K562 (cell line): ENCODE results near the gene SFN. TPM values are rescaled to one million over a fixed set of nuclear protein-coding genes. Genes with fewer than 3 reads are reported as not detected.

Source experiments
- ATAC-seq: fragments of 200-7000 bp; cut with Tn5 transposase; 3 replicates; pipeline ENCODE4 v1.9.1; 2020; ENCODE audit warnings: moderate library complexity
- BruUV-seq: library from RNA; stranded (reverse); fragments of 400-500 nt; replicated peaks from 2 replicates; lab custom pipeline; 2021; lab: Mats Ljungman, UMichigan
- CTCF ChIA-PET: fragments of 300-600 bp; formaldehyde crosslinking; extraction: SDS; loops from one replicate; lab custom pipeline; 2021; ENCODE audit warnings: low intra/inter-chr PET ratio; lab: Yijun Ruan, JAX
- POLR2A ChIA-PET: fragments of 300-600, 350-650 bp; sonication (Branson Sonifier 250); formaldehyde crosslinking; extraction: SDS; loops from one replicate; lab custom pipeline; 2021; ENCODE audit warnings: antibody characterized with exemption, inconsistent platforms; lab: Yijun Ruan, JAX
- DNase-seq, 4 experiments: peaks; one replicate each; pipeline versions ENCODE4 v3.0.0 to v3.0.0-alpha.2; 2011 to 2018; ENCODE audit warnings: low spot score in 3 of 4, mixed read lengths in 3 of 4; ENCODE audit errors: extremely low read depth in 1 of 4
- FAIRE-seq: peaks from 2 replicates; lab custom pipeline; 2011; peaks lifted over from hg19 to GRCh38; lab: Jason Lieb, UNC
- H2AFZ ChIP-seq: 2 replicates; pipeline ENCODE4 v1.6.0; 2011; ENCODE audit warnings: low read depth, low read length, control low read depth, inconsistent platforms
- H3K27ac ChIP-seq: fragments of 200-600 bp; 3 replicates; pipeline ENCODE4 v1.8.0; 2011; ENCODE audit warnings: low read depth, mild to moderate bottlenecking, control low read depth, inconsistent platforms, low read length, moderate library complexity, mixed read lengths; ENCODE audit errors: extremely low read depth
- H3K27me3 ChIP-seq, 2 experiments: fragments of 300-600 bp in 1 of 2; 2 replicates in 1 of 2; 3 replicates in 1 of 2; pipeline versions ENCODE4 v1.6.0 to v1.8.0; 2011; ENCODE audit warnings: inconsistent platforms in 2 of 2, low read length in 2 of 2, mild to moderate bottlenecking in 1 of 2, mixed read lengths in 1 of 2, moderate library complexity in 1 of 2; ENCODE audit not compliant: control insufficient read depth in 2 of 2, insufficient read depth in 2 of 2
- H3K36me3 ChIP-seq: fragments of 300-600 bp; 3 replicates; pipeline ENCODE4 v1.8.0; 2011; ENCODE audit warnings: mild to moderate bottlenecking, low read length, inconsistent platforms; ENCODE audit not compliant: control insufficient read depth, insufficient read depth
- H3K4me1 ChIP-seq, 2 experiments: fragments of 200-600 bp in 1 of 2; replicated peaks in 1 of 2; 2 replicates in 1 of 2; 3 replicates in 1 of 2; pipeline versions ENCODE4 v1.5.1 to v1.8.0; 2011; ENCODE audit warnings: inconsistent platforms in 2 of 2, low read length in 2 of 2, mild to moderate bottlenecking in 1 of 2, mixed read lengths in 1 of 2, moderate library complexity in 1 of 2; ENCODE audit not compliant: control insufficient read depth in 2 of 2, insufficient read depth in 2 of 2
- H3K4me2 ChIP-seq: 2 replicates; pipeline ENCODE4 v1.6.1; 2011; ENCODE audit warnings: low read length, control low read depth, inconsistent platforms, mixed read lengths; ENCODE audit not compliant: insufficient read depth
- H3K4me3 ChIP-seq: fragments of 200-600 bp; sonication (generic), shearing (Covaris generic); 2 replicates; pipeline ENCODE4 v1.5.1; 2016; ENCODE audit warnings: control low read depth, inconsistent platforms
- H3K79me2 ChIP-seq: fragments of 200-600 bp; 3 replicates; pipeline ENCODE4 v1.8.0; 2011; ENCODE audit warnings: low read length, inconsistent platforms; ENCODE audit not compliant: control insufficient read depth, insufficient read depth
- H3K9ac ChIP-seq, 2 experiments: 2 replicates each; pipeline versions ENCODE4 v1.6.0 to v1.6.1; 2011; ENCODE audit warnings: low read depth in 2 of 2, low read length in 2 of 2, control low read depth in 1 of 2, inconsistent platforms in 1 of 2, mild to moderate bottlenecking in 1 of 2, mixed read lengths in 1 of 2; ENCODE audit not compliant: insufficient read depth in 1 of 2
- H3K9me1 ChIP-seq: one replicate; pipeline ENCODE4 v1.6.0; 2011; ENCODE audit warnings: inconsistent platforms, mild to moderate bottlenecking, low read length, moderate library complexity; ENCODE audit not compliant: control insufficient read depth, insufficient read depth
- H3K9me3 ChIP-seq: replicated peaks from 2 replicates; pipeline ENCODE4 v1.5.1; 2011; ENCODE audit warnings: low read depth, low read length, inconsistent platforms; ENCODE audit not compliant: control insufficient read depth, insufficient read depth
- H4K20me1 ChIP-seq: replicated peaks from 2 replicates; pipeline ENCODE4 v1.6.1; 2011; ENCODE audit warnings: low read length, inconsistent platforms, mixed read lengths; ENCODE audit not compliant: control insufficient read depth, insufficient read depth
- BCOR ChIP-seq: fragments of 450-650 bp; IDR thresholded peaks from 2 replicates; pipeline ENCODE4 v1.6.1; 2016
- BMI1 ChIP-seq: fragments of 150-350 bp; IDR thresholded peaks from 2 replicates; pipeline ENCODE4 v1.6.1; 2014; ENCODE audit warnings: low read length
- BRD9 ChIP-seq: fragments of 450-650 bp; IDR thresholded peaks from 2 replicates; pipeline ENCODE4 v1.6.1; 2018; ENCODE audit warnings: low read depth; ENCODE audit not compliant: partially characterized antibody
- CBX5 ChIP-seq: IDR thresholded peaks from 2 replicates; pipeline ENCODE4 v1.6.1; 2014; ENCODE audit warnings: low read depth, borderline replicate concordance
- GTF2F1 ChIP-seq: IDR thresholded peaks from 2 replicates; pipeline ENCODE4 v1.6.1; 2011; ENCODE audit warnings: low read depth, low read length, improper control_type of control experiment
- KDM4B ChIP-seq, 2 experiments: fragments of 450-650 bp in 1 of 2; sonication (generic) in 1 of 2; IDR thresholded peaks; 2 replicates each; pipeline ENCODE4 v1.6.1; 2016 to 2017; ENCODE audit warnings: borderline replicate concordance in 2 of 2, antibody characterized with exemption in 1 of 2, low read depth in 1 of 2, mild to moderate bottlenecking in 1 of 2
- MAX ChIP-seq: sonication (generic); formaldehyde crosslinking; IDR thresholded peaks from 2 replicates; pipeline ENCODE4 v1.9.0; 2022; ENCODE audit warnings: mild to moderate bottlenecking, missing genetic modification reagents
- MEF2A ChIP-seq: IDR thresholded peaks from 2 replicates; pipeline ENCODE4 v1.6.1; 2011; ENCODE audit warnings: low read depth, mild to moderate bottlenecking, low read length, moderate library complexity; ENCODE audit not compliant: control insufficient read depth
- NELFE ChIP-seq: IDR thresholded peaks from 2 replicates; pipeline ENCODE4 v1.6.1; 2011; ENCODE audit warnings: mild to moderate bottlenecking; ENCODE audit not compliant: insufficient read depth, insufficient read length
- SNIP1 ChIP-seq: fragments of 450-650 bp; IDR thresholded peaks from 2 replicates; pipeline ENCODE4 v1.7.1; 2017; ENCODE audit warnings: low read depth, mild to moderate bottlenecking
- TCF15 ChIP-seq: fragments of 250-450 bp; sonication (Bioruptor Pico); IDR thresholded peaks from 2 replicates; pipeline ENCODE4 v1.8.0; 2022; ENCODE audit warnings: moderate library complexity, mild to moderate bottlenecking, inconsistent platforms
- ZNF512 ChIP-seq: IDR thresholded peaks from 2 replicates; pipeline ENCODE4 v1.6.1; 2016; ENCODE audit warnings: missing genetic modification characterization, missing compliant biosample characterization
- WGBS: fragments of 100-300 bp; shearing (Covaris generic); methylation state at CpG from one replicate; pipeline ENCODE4 v1.1.6; 2016; ENCODE audit warnings: low coverage, mixed read lengths; ENCODE audit not compliant: insufficient coverage; ENCODE audit errors: missing lambda C conversion rate; 5-methylcytosine and 5-hydroxymethylcytosine counted together
- in situ Hi-C: fragments of 300-500 bp; cut with MboI; formaldehyde crosslinking; loops from 4 replicates; pipeline ENCODE4 v1.15.0; 2018; ENCODE audit warnings: inconsistent platforms, mixed read lengths
- intact Hi-C: fragments of 100-400 bp; cut with micrococcal nuclease; formaldehyde crosslinking; loops from 2 replicates; pipeline ENCODE4 v1.14.2; 2022
- polyA plus RNA-seq, 8 experiments: library from polyadenylated mRNA; depleted of rRNA in 4 of 8; stranded (reverse) in 5 of 8; unstranded in 3 of 8; fragments of >200 nt; fragmentation: Nextera tagmentation in 2 of 8; fragmentation: Illumina TruSeq in 1 of 8; extraction: Ambion mirVana in 2 of 8; extraction: Trizol in 1 of 8; gene quantifications; 2 replicates each; pipeline versions ENCODE4 v1.2.1 to v1.2.3, GENCODE V29; 2011 to 2014; ENCODE audit warnings: inconsistent platforms in 1 of 8, missing spikeins in 1 of 8
- total RNA-seq, 7 experiments: library from RNA; depleted of rRNA in 6 of 7; stranded (reverse); fragments of >200 nt in 6 of 7; fragmentation: Illumina TruSeq in 2 of 7; extraction: Trizol in 2 of 7; gene quantifications; 2 replicates each; pipeline versions ENCODE4 v1.2.1 to v1.2.3, GENCODE V29; 2011 to 2021; ENCODE audit warnings: low replicate concordance in 1 of 7

SFN gene
- total and polyA plus RNA-seq, 9 of the 15 experiments (the other 6 are each of a cell fraction or from before 2014, with no cell fraction given) = 0.10 to 3.8 (median 2.0) TPM

GRCh38 chr1:26852701-26853100, 10.2 kb upstream of the SFN start:
- 65% methylated on average over 9 of the region's 9 CpGs for WGBS
- no peak overlapping the region for H3K4me2 ChIP-seq
- peaks cover 8% of the 10 kb centered on the region for H3K9me1 ChIP-seq
- H3K4me3 ChIP-seq = no peak overlapping the region
- H3K27ac ChIP-seq = no peak overlapping the region
- H3K79me2 ChIP-seq = no peaks in the 10 kb centered on the region
- H3K36me3 ChIP-seq = peaks cover 78% of the 10 kb centered on the region; the same call in 2 of the 3 replicates
- intact Hi-C loops (loop anchor here (1.0 kb wide), 1 partner anchor 26 kb away; no protein-coding TSS in a partner anchor), in situ Hi-C loops (no loop called here)
- H3K9ac ChIP-seq = no peak overlapping the region
- H2AFZ ChIP-seq = no peak overlapping the region
- DNase-seq (no peak), FAIRE-seq (no peak), ATAC-seq (no peak)
- H3K4me1 ChIP-seq = peaks cover 0 to 15% of the 10 kb centered on the region in 2 experiments; a peak in 3 of 5 replicates
- H4K20me1 ChIP-seq = peaks cover 13% of the 10 kb centered on the region
- CTCF ChIA-PET = interaction anchor here (1.1 to 4.6 kb wide), 3 partner anchors 15 to 47 kb away, joined by 3 to 53 read pairs (median 3); no protein-coding TSS in a partner anchor
- POLR2A ChIA-PET = interaction anchor here (1.0 kb wide), 1 partner anchor 12 kb away, joined by 6 read pairs; no protein-coding TSS in a partner anchor
- BruUV-seq = no TSS peak
- no peaks in the 10 kb centered on the region for H3K9me3 ChIP-seq
- no peaks in the 10 kb centered on the region for H3K27me3 ChIP-seq
- TF ChIP-seq BRD9 (no peak), CBX5 (no peak), KDM4B (IDR thresholded peaks at IDR 0.05; ENCODE audit: borderline replicate concordance in 2 of 2, low read depth in 1 of 2) (no peak), MEF2A (no peak), GTF2F1 (no peak), BCOR (no peak), MAX (CRISPR knock-in tag) (no peak), BMI1 (no peak), TCF15 (peak; percentile 44; the same call in 1 of the 2 replicates), SNIP1 (no peak), ZNF512 (tag) (no peak), NELFE (no peak)
